C4-2B (cell line): ENCODE data around the gene RPS19BP1.

ENCODE experiments used
- ZFX ChIP-seq: fragments of 450-650 bp; IDR thresholded peaks from 2 replicates; pipeline ENCODE4 v1.6.1; 2017
- TF ChIP-seq, protein P1 (sequence below): fragments of 450-650 bp; conservative IDR thresholded peaks from 2 replicates; pipeline ENCODE4 v1.5.1; 2017; ENCODE audit warnings: mild to moderate bottlenecking

DNA sequence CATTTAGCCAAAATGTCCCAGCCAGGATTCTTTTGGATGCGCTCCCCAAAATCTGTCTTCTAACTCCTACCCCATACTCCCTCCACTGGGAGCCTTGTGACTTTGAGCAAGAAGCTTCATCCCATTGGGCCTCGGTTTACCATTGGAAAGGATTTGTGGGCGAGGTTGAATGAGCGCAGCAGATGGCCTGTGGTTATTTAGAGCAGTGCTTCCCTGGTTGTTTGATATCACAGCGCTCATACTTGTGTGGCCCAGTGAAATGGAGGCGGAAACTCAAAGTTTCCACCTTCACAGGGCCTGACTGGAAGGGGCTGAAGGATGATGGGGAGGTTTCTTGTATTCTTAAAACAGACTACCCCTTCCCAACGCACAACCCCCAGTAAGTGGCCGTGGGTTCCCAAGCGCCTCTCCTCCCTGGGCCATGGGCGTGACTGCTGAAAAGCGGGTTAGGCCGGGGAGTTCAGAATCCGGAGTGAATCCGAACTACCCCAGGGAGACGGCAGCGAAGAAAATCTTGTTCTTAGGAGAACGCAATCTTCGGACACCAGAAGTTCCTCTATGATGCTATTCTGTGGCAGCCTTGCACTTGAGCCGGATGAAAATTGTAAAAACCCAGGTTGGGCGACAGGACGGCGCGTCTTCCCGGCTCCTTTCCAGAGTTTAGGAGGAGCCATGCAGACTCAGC, 13.4 kb downstream of the RPS19BP1 start:
- TF ChIP-seq, protein P1, sequence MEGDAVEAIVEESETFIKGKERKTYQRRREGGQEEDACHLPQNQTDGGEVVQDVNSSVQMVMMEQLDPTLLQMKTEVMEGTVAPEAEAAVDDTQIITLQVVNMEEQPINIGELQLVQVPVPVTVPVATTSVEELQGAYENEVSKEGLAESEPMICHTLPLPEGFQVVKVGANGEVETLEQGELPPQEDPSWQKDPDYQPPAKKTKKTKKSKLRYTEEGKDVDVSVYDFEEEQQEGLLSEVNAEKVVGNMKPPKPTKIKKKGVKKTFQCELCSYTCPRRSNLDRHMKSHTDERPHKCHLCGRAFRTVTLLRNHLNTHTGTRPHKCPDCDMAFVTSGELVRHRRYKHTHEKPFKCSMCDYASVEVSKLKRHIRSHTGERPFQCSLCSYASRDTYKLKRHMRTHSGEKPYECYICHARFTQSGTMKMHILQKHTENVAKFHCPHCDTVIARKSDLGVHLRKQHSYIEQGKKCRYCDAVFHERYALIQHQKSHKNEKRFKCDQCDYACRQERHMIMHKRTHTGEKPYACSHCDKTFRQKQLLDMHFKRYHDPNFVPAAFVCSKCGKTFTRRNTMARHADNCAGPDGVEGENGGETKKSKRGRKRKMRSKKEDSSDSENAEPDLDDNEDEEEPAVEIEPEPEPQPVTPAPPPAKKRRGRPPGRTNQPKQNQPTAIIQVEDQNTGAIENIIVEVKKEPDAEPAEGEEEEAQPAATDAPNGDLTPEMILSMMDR = no peak
- TF ChIP-seq ZFX = no peak
